HG03460 (cell line): Measurements from ENCODE around the gene EZR.

Experiments
- ATAC-seq: cut with Tn5 transposase; IDR thresholded peaks from one replicate; pipeline ENCODE4 v1.9.1; 2021; ENCODE audit not compliant: unreplicated experiment

EZR gene

GRCh38 chr6:158819977-158820622 lies 932 bp upstream of the EZR start:
- no peak for ATAC-seq

GRCh38 chr6:158818581-158819212 lies 471 bp downstream of the EZR start:
- ATAC-seq, result peak; percentile 29

- no peak for ATAC-seq
These were observed 1.2 kb downstream of the EZR start for GRCh38 chr6:158817728-158818580.

- no peak for ATAC-seq
These were observed 2.1 kb downstream of the EZR start for GRCh38 chr6:158816803-158817727.

GRCh38 chr6:158816329-158816728 lies 2.8 kb downstream of the EZR start:
- no peak for ATAC-seq

GRCh38 chr6:158815907-158816306 lies 3.3 kb downstream of the EZR start:
- ATAC-seq, result no peak

- no peak for ATAC-seq
These were observed 3.8 kb downstream of the EZR start for GRCh38 chr6:158815379-158815724.

- no peak for ATAC-seq
These were observed 6.1 kb downstream of the EZR start for GRCh38 chr6:158813032-158813431.

- ATAC-seq, result no peak
These were observed 6.6 kb downstream of the EZR start for GRCh38 chr6:158812611-158813010.

- no peak for ATAC-seq
These were observed 8.7 kb downstream of the EZR start for GRCh38 chr6:158810155-158811095.

- ATAC-seq, result peak; percentile 68
These were observed 10.1 kb downstream of the EZR start for GRCh38 chr6:158808941-158809678.

- ATAC-seq, result no peak
These were observed 10.7 kb downstream of the EZR start for GRCh38 chr6:158808442-158808833.

- no peak for ATAC-seq
These were observed 11.4 kb downstream of the EZR start for GRCh38 chr6:158807515-158808441.

GRCh38 chr6:158805698-158806377 lies 13.3 kb downstream of the EZR start:
- no peak for ATAC-seq

GRCh38 chr6:158804207-158804606 lies 15.0 kb downstream of the EZR start:
- no peak for ATAC-seq

GRCh38 chr6:158803733-158804143 lies 15.4 kb downstream of the EZR start:
- peak; percentile 66 for ATAC-seq

- no peak for ATAC-seq
These were observed 17.4 kb downstream of the EZR start for GRCh38 chr6:158801655-158802294.
